Measurements from ENCODE around the gene BTBD6.
A peak's percentile ranks its signal among the peaks of the same experiment; 100 is the strongest.

Gene BTBD6

GRCh38 chr14:105201156-105201924 is 47.0 kb upstream of the BTBD6 start:
- Mint-ChIP-seq H3K27ac (no peak overlapping the region), H3K4me1 (peaks cover 9% of the 10 kb centered on the region), H3K9me3 (no peaks in the 10 kb centered on the region), H3K4me3 (no peak overlapping the region), H3K36me3 (ENCODE audit: low read depth) (no peaks in the 10 kb centered on the region), H3K27me3 (ENCODE audit: low read depth, poor library complexity) (peaks cover 26% of the 10 kb centered on the region)
- no peak for TF ChIP-seq CTCF (IDR thresholded peaks at IDR 0.05)
- DNase-seq: no peak

GRCh38 chr14:105201925-105202513 is 46.3 kb upstream of the BTBD6 start:
- H3K4me1 Mint-ChIP-seq: peaks cover 9% of the 10 kb centered on the region
- peaks cover 25% of the 10 kb centered on the region for H3K27me3 Mint-ChIP-seq (ENCODE audit: low read depth, poor library complexity)
- no peak for DNase-seq
- no peaks in the 10 kb centered on the region for H3K9me3 Mint-ChIP-seq
- no peak overlapping the region for H3K27ac Mint-ChIP-seq
- no peak overlapping the region for H3K4me3 Mint-ChIP-seq
- TF ChIP-seq CTCF (IDR thresholded peaks at IDR 0.05): no peak
- H3K36me3 Mint-ChIP-seq (ENCODE audit: low read depth): no peaks in the 10 kb centered on the region

- Mint-ChIP-seq H3K4me1 (peaks cover 9% of the 10 kb centered on the region), H3K27me3 (ENCODE audit: low read depth, poor library complexity) (peaks cover 14% of the 10 kb centered on the region), H3K4me3 (no peak overlapping the region), H3K27ac (no peak overlapping the region), H3K36me3 (ENCODE audit: low read depth) (no peaks in the 10 kb centered on the region), H3K9me3 (no peaks in the 10 kb centered on the region)
- peak; percentile 89 for DNase-seq
- TF ChIP-seq CTCF (IDR thresholded peaks at IDR 0.05): peak; percentile 96
Measured at GRCh38 chr14:105203057-105203531, 45.2 kb upstream of the BTBD6 start.

- no peak for TF ChIP-seq CTCF (IDR thresholded peaks at IDR 0.05)
- Mint-ChIP-seq H3K27ac (no peak overlapping the region), H3K27me3 (ENCODE audit: low read depth, poor library complexity) (peaks cover 8% of the 10 kb centered on the region), H3K4me1 (peaks cover 9% of the 10 kb centered on the region), H3K9me3 (no peaks in the 10 kb centered on the region), H3K36me3 (ENCODE audit: low read depth) (no peaks in the 10 kb centered on the region), H3K4me3 (no peak overlapping the region)
- no peak for DNase-seq
Measured at GRCh38 chr14:105203701-105204100, 44.6 kb upstream of the BTBD6 start.

- peaks cover 8% of the 10 kb centered on the region for H3K4me1 Mint-ChIP-seq
- DNase-seq: no peak
- no peaks in the 10 kb centered on the region for H3K9me3 Mint-ChIP-seq
- no peak for TF ChIP-seq CTCF (IDR thresholded peaks at IDR 0.05)
- H3K27ac Mint-ChIP-seq: no peak overlapping the region
- peaks cover 3% of the 10 kb centered on the region for H3K27me3 Mint-ChIP-seq (ENCODE audit: low read depth, poor library complexity)
- H3K36me3 Mint-ChIP-seq (ENCODE audit: low read depth): no peaks in the 10 kb centered on the region
- H3K4me3 Mint-ChIP-seq: no peak overlapping the region
Measured at GRCh38 chr14:105204206-105204930, 44.0 kb upstream of the BTBD6 start.
